Stimulated activated CD4-positive, alpha-beta T cell treated with anti-CD3 and anti-CD28 coated beads, Interleukin-2, amount 100 ng/mL, for 48 hours (primary cell): ENCODE results near the gene WDR43.

Experiments used
- DNase-seq, 2 donors: peaks; one replicate each; pipeline ENCODE4 v3.0.0-alpha.2; 2020

Gene WDR43

DNA sequence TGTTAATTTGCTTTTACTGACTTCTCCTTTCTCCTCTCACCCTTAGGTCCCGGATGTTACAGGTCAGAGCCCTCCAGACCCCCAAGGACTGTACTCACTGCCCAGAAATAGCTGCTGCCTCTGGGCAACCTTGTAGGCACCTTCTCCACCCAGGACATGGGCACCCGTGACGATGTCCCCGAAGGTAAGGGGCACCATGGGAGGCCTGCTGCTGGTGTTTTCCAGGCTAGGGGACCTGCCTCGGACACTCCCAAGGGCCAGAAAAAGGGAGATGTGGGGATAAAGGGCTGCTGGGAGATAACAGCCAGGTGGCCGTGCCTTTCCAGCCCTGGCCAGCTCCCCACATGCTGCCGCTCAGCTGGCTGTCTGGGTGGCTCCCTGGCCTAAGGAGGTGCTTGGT is 100.2 kb downstream of the WDR43 start:
- DNase-seq: no peak

DNA sequence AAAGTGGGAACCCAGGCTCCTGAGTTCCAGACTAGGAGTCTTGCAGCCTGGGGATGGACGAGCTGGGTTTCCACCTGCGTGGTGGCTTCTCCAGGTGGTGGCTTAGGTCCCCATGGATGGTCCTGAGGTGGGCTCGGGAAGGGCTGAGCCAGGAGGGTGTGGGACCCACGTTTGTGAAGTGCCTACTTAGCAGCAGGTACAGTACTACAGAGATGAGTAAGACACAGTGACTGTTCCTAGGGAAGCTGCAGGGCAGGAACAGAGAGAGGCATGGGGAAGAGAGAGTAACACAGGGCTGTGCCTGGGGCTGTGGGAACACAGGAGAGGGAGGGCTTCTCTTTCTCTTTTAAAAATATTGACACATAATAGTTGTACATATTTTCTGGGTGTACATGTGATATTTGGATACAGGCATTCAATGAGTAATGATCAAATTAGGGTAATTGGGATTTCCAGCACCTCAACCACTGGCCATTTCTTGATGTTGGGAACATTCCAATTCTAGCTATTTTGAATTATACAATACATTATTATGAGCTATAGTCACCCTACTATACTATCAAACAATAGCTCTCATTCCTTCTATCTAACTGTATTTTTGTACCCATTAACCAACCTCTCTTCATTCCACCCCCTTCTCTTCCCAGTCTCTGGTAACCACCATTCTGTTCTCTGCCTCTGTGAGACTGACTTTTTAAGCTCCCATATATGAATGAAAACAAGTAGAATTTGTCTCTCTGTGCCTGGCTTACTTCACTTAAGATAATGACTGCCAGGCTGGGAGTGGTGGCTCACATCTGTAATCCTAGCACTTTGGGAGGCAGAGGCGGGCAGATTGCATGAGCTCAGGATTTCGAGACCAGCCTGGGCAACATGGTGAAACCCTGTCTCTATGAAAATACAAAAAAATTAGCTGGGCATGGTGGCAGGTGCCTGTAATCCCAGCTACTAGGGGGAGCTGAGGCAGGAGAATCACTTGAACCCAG is 101.6 kb downstream of the WDR43 start:
- no peak for DNase-seq

DNA sequence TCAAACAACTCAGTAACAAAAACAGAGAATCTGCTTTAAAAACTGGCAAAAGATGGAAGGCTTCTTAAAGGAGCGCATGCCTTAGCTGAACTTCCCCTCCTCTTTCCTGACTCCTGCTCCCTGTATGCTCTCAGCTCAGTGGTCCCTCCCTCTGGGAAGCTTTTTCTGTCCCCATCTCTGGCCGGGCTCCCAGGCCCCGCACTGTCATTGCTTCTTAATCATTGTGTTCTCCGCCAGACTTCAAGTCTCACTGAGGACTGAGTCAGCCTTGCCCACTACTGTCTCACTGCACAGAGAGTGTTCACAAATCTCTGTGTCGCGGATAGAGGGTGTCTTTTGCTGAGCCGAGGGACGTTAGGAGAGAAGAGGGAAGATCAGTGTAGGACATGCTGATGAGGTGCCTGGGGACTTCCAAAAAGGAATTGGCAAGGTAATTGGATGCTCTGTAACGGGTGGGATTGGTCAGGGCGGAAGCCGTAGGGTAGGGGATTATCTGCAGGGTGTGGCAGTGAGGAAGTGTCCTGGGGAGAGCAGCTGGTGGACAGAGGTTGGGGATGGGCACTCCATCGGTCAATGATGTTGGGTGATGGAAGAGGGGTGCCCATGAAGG is 102.9 kb downstream of the WDR43 start:
- DNase-seq: no peak
